Mammary epithelial cell (primary cell): Measurements from ENCODE around the gene CUX1.

Experiments used
- EZH2 ChIP-seq: IDR thresholded peaks from 2 replicates; pipeline ENCODE4 v1.6.1; 2012; ENCODE audit warnings: low read length, inconsistent platforms, borderline replicate concordance
- TF ChIP-seq, protein P1 (sequence below), 2 donors: IDR thresholded peaks in 1 of 2; conservative IDR thresholded peaks in 1 of 2; 2 replicates each; pipeline ENCODE4 v1.5.1; 2011 to 2012; ENCODE audit warnings: inconsistent platforms in 2 of 2, low read length in 2 of 2, mild to moderate bottlenecking in 2 of 2, control low read depth in 1 of 2, low read depth in 1 of 2; ENCODE audit not compliant: insufficient read depth in 1 of 2; ENCODE audit errors: extremely low read depth in 1 of 2

DNA sequence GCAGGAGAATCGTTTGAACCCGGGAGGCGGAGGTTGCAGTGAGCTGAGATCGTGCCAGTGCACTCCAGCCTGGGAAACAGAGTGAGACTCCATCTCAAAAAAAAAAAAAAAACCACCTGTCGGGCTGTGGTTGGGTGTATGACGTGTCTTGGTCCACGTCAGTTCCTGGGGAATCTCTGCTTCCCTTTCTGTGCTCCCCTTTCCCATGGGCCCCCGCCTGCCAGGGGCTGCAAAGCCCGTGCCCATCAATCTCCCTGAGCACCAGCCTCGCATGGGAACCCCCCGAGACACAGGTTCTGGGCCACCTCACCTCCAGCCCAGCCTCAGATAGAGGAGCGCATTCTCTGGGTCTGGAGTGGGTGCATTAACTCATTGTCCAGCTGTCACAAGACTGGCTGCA lies 467.0 kb downstream of the CUX1 start:
- TF ChIP-seq, protein P1, sequence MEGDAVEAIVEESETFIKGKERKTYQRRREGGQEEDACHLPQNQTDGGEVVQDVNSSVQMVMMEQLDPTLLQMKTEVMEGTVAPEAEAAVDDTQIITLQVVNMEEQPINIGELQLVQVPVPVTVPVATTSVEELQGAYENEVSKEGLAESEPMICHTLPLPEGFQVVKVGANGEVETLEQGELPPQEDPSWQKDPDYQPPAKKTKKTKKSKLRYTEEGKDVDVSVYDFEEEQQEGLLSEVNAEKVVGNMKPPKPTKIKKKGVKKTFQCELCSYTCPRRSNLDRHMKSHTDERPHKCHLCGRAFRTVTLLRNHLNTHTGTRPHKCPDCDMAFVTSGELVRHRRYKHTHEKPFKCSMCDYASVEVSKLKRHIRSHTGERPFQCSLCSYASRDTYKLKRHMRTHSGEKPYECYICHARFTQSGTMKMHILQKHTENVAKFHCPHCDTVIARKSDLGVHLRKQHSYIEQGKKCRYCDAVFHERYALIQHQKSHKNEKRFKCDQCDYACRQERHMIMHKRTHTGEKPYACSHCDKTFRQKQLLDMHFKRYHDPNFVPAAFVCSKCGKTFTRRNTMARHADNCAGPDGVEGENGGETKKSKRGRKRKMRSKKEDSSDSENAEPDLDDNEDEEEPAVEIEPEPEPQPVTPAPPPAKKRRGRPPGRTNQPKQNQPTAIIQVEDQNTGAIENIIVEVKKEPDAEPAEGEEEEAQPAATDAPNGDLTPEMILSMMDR (conservative IDR thresholded peaks at IDR 0.05 in 1 of 2, IDR thresholded peaks at IDR 0.05 in 1 of 2; ENCODE audit: extremely low read depth in 1 of 2, insufficient read depth in 1 of 2, low read depth in 1 of 2, low read length in 2 of 2), result no peak
- TF ChIP-seq EZH2, result no peak
